Hematopoietic multipotent progenitor cell treated with erythropoietin and hydrocortisone succinate and interleukin-3 and kit ligand, for 15 days (in vitro differentiated cells): Measurements from ENCODE around the gene SYT14.
"Not testable (repeated sequence)": the region's sequence is repeated elsewhere in the genome, so short reads cannot be mapped to it uniquely, and the experiment has no call there.

Source experiments
- DNase-seq: peaks from one replicate; pipeline ENCODE4 v3.0.0-alpha.2; 2015; ENCODE audit warnings: low spot score

Gene SYT14

DNA sequence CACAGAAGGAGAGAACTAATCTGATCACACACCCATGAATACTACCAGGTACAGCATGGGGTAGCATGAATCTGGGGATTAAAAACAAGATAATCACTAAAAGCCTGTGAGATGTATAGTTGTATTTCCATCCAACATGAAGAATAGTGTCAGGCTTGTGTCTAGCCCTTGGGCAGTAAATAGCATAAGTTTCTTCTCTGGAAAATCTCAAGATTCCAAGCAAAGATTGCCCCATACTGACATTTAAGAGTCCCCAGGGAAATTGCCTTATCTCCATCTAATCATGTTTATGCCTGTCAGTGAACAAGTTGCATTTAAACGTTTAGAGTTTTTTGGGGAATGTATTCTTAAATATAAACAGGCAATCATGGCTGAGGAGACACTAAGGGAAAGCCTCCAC, 185.4 kb downstream of the SYT14 start:
- no peak for DNase-seq

DNA sequence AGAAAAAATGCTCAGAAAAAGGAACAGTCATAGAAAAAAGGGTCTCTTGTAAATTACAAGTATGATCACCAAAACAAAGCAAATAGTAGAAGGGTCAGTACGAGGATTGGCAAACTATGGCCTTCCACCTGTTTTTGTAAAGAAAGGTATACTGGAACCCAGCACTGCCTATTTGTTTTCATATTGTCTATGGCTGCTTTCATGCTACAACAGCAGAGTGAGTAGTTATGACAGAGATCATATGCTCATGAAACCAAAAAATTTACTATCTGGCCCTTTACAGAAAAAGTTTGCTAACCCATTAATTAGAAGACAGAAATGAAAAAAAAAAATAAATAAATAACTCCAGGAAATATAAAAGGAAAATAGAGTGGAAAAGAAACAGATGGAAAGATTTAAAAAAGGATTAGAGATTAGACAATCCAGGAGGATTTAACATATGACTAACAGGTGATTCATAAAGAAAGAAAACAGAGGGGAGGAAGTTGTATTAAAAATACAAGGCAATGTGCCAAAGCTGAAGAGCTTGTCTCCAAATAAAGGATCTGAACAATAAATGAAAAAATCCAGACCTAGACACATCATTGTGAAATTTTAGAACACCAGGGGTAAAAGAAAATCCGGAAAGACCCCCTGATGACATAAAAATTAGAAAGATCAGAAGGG, 186.0 kb downstream of the SYT14 start:
- DNase-seq, result no peak

DNA sequence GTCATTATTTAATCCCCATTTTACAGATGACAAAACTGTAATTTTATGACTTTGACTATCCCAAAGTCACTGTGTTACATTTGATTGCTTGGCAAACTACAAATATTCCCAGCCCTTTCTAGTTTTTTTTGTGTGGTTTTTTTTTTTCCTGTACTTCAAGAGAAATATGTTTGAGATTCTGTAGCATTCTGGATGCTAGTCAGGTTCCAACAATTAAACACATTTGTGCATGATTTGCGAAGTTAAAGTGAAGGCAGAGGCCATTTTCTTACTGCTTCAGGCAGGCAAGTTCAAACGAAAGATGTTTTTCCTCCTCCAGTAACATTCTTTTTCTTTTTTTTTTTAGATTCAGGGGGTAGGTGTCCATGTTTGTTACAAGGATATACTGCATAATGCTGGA, 186.7 kb downstream of the SYT14 start:
- no peak for DNase-seq

DNA sequence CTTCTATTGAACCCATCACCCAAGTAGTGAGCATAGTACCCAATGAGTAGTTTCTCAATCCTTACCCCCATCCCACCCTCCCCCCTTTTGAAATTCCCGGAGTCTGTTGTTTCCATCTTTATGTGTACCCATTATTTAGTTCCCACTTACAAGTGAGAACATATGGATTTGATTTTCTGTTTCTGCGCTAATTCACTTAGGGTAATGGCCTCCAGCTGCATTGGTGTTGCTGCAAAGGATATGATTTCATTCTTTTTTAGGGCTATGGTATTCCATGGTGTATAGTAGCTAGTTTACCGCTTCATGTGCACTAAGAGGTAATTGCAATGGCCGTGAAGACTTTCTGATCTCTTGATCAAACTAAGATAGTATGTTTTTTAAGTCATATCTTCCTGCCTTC, 187.1 kb downstream of the SYT14 start:
- no peak for DNase-seq

DNA sequence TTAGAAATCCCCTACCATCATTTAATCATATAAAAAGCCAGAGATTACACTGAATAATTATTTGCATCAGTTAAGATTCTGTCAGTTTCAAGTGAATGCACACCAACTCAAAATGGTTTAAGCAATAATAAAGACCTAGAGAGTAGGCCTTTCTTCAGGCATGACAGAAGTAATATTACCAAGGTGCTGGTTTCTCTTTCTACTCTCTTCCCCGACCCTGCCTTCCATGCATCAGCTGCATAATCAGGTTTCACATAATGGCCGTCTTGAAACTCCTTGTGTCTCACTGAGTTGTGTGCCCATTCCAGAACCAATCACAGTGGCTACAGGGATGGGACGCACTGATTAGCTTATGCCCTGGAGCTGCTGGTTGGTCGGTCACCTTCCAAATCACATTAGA, 191.1 kb downstream of the SYT14 start:
- no peak for DNase-seq

DNA sequence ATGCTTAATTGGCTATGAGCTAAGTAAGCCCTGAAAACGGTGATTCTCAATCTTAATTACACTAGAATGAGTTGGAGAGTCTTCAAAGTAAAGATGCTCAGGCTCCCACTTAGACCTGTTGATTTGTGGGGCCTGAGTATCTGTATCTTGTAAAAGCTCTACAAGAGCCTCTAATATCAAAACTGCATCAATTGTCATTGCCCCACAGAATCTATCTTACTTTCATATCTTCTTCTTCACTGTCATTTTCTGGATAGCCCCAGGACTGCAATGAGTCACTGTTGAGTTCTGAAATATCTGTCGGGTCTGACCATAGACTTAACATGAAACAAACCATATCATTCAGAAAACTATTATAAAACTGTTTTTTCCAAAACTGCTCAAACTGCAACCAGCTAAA, 191.7 kb downstream of the SYT14 start:
- no peak for DNase-seq

DNA sequence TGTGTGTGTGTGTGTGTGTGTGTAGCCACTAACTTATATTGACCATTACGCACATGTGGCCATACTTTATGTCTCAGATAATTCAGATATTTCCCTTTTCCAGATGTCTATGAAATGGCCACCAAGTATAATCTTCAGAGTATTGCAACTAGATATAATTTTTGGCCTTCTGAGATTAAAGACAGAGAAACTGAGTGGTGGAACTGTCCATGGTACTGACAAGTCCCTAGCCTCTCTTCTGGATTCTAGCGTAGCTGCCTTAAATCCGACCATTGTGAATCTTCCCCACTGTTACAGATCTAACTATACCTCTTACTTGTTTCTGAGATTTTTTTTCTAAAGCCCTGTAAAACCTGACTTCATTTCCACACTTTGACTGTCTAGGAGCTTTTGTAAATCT, 194.6 kb downstream of the SYT14 start:
- DNase-seq, result no peak

DNA sequence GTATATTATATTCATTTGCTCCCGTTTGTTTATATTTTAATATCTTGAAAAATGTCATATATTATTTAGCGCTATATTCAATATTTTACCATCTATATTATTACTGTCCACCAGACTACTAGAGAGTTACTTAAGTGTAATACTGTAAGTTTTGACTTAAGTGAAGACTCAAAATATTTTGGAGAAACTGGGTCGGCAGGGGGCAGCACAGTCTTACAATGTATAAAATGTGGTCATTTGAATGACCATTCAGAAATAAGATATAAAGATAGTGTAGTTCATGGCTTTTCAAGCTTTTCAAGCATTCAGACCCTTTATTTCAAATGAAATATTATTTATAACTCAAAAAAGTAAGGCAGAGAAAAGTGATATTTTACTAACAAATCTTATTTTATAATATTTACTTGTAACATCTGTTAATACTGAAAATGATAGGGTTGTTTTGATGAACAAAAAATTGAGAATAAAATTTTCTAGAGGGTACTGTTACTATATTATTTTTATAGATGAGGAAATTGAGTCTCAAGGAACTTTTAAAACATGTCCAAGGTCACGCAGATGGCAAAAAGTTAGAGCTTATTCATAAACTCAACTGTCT, 205.5 kb downstream of the SYT14 start:
- peak; percentile 19 for DNase-seq

DNA sequence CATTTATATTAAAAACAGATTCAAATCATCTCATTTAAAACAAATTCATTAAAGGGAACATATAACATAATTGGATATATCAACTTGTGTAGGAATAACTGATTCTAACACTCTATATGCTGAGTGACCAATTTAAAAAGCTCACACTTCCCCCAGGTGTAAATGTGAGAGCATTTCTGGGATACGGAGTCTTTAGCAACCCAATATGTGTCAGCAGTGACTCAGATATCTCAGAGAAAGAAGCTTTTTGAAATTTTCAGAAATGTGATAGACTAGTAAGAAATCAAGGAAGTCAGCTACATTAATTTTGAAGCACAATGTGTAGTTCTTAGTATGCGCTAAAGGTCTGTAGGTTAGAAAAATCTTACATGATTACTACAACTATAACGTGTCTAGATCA, 206.7 kb downstream of the SYT14 start:
- no peak for DNase-seq

DNA sequence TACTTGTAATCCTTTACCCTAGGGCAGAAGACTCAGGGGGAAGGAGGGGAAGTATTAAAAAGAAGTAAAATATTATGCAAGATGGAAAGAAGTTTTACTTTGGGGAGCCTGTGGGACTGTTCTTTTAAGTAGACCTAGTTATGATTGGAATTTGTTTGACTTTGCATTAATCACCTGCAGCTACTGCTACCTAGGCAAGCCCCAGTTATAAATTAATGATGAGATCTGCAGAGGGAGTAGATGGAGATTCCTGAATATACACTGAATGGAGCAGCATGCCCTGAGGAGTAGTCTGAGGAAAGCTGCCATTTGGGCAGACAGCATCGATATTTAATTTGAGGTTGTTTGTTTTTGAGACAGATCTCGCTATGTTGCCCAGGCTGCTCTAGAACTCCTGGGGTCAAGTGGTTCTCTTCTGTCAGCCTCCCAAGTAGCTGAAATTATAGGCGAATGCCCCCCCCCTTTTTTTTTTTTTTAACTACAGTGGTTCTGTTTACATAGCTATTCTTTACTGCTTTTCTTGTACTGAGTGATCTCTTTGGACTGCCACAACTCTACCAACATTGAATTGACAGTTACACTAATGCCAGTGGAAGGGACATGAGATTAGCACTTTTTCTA, 213.1 kb downstream of the SYT14 start:
- no peak for DNase-seq

DNA sequence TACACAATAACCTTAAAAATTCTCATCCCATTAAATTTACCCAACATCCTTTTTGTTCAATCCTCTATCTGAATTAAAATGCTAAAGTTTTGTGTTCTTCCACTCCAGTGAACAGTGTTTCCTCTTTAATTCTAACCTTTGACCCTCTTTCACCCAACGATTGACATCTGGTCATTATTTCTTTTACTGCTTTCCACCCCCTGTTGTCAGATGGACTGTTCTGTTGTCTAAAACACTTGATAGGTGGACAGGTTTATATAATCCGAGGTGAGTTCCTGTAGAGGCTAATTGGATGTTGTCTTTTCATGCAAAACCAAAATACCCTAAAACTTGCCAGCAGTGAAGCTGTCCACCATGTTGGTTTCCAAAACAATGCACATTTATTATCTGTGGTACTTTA, 221.2 kb downstream of the SYT14 start:
- DNase-seq, result no peak

DNA sequence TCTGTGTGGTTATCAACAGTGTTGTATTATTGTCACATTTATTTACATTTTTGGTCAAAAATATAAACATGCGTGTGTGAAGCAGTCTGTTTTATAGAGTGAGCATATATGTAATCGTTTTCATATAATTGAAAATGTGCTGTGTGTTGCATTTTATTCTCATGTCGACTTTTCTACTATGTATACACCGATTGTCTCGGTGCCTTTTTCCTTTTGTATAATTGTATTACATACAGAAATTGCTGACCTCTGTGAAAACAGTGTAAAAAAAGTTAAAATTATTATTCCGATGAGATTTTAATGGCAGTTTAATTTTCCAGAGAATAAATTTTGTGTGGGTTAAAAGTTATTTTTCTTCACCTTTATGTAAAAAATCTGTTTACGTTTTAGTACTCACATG, 232.2 kb downstream of the SYT14 start:
- DNase-seq, result no peak

DNA sequence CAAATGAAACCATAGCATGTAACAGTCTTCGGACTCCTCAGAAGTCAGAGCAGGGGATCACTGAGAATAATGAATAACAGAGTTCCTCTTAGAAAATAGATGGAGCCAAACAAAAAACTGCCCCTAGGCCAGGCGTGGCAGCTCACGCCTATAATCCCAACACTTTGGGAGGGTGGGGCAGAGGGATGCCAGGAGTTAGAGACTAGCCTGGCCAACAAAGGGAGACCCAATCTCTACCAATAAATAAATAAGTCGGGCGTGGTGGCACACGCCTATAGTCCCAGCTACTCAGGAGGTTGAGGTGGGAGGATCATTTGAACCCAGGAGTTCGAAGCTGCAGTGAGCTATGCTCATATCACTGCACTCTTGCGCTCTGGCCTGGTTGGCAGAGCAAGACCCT, 236.1 kb downstream of the SYT14 start:
- DNase-seq, result no peak

DNA sequence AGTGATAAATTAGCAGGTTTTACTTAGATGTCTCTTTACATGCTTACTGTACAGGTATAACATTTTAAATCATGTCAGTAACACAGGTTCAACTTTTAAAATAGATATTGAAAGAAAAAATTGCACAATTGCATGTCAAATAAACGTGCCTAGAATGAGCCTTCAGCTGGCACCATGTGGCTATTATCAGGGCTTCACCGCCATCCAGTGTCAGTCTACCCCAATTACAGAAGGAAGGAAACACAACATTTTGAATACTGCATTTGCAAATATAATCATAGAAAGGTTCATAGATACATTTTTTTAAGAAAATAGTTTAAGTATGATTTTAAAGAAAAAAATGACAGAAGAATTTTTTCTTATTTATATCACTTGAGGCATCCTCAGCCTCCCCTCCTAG, 247.0 kb downstream of the SYT14 start:
- DNase-seq, result no peak

DNA sequence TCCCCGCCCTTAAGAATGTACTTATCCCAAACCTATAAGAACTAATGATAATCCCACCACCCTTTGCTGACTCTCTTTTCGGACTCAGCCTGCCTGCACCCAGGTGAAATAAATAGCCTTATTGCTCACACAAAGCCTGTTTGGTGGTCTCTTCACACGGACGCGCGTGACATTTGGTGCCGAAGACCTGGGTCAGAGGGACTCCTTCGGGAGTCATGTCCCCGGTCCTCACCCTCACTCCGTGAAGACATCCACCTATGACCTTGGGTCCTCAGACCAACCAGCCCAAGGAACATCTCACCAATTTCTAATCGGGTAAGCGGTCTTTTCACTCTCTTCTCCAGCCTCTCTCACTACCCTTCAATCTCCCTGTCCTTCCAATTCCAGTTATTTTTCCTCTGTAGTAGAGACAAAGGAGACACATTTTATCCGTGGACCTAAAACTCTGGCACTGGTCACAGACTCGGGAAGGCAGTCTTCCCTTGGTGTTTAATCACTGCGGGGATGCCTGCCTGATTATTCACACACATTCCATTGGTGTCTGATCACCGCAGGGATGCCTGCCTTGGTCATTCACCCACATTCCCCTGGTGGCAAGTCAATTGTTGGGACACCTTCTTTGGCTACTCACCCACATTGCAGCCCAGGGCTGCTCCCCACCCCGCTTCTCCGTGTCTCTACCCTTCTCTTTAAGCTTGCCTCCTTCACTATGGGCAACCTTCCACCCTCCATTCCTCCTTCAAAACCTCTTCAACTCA, 250.0 kb downstream of the SYT14 start:
- DNase-seq, result not testable (repeated sequence)

DNA sequence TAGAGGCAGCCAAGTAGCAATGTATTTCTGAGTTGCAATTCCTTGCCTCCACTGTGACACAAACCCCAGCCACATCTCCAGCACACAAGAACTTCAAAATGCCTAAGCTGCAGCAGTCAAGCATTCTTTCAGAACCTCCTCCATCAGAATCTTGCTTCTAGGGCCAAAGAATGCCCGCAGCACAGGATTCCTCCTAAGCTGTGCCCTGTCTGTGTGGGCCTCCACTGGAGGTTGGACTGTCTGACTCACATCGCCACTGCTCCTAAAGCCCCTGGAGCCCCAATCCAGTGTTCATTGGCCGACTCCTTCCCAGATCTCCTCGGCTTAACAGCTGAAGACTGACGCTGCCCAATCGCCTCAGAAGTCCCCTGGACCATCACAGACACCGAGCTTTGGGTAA, 251.4 kb downstream of the SYT14 start:
- DNase-seq, result no peak

DNA sequence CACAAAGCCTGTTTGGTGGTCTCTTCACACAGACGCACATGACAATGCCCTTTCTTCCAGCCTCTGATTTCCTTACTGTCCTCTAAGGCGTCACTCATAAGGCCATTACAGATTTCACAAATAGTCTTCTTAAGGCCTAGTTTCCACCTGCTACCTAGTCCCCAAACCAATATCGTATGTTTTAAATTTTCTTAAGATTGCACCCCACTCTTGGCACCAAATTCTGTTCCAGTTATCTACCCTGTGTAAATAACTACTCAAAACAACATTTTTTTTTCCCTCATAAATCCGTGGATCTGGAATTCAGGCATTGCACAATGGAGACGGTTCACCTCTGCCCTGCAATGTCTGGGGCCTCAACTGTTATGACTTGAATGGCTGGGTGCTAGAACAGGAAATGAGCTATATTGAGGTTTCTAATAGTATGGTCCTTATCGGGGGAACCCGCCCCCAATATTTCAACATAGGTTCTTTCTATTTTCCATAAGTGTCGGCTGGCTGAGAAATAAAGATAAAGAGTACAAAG, 257.7 kb downstream of the SYT14 start:
- no peak for DNase-seq

DNA sequence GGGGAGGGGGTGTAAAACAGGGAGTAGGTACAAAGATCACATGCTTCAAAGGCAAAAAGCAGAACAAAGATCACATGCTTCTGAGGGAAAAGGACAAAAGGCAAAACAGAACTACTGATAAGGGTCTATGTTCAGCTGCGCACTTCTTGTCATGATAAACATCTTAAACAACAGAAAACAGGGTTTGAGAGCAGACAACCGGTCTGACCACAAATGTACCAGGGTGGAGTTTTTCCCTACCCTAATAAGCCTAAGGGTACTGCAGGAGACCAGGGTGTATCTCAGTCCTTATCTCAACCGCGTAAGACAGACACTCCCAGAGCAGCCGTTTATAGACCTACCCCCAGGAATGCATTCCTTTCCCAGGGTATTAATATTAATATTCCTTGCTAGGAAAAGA, 258.2 kb downstream of the SYT14 start:
- DNase-seq, result not testable (repeated sequence)

DNA sequence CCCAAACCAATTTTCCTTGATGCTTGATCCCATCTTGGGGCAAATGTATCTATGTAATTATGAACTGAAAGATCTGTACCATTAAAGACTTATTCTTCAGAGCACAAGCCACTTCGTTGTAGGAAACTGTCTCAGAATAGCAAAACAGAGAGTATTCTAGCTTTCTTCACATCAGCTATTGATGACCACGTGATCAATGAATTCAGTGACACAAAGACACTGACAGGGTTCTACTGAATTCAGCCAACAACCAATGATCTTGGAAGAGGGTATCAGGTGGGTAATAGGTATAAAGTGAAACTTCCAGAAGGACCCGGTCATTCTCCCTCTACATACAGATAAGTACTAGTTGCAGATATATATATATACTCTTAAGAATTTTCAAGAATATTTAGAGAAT, 260.8 kb downstream of the SYT14 start:
- no peak for DNase-seq

DNA sequence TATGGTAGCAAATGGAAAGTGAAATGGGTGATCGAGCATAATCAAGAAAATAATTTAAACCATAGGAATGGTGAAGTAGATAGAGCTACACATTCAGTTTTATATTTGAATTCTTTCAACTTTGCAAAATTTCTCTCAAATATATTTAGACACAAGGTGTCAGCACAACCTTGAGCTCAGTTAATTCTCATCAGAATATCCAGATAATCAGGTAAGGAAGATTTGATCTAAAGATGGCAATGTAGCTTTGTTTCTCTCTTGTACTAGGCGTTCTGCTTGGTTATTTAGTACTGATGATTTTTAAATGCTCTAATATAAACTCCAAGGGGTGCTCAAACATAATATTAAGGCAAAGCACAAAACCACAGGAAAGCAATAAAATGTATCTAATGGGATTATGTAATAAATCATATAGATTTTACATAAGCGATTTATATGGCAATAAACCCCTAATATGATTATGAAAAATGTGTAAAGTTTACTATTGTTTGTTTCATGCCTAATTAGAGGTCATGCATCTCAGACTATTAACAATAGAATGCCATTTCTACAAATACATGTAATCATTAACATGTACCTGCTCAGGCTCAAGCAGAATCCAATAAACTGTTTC, 262.2 kb downstream of the SYT14 start:
- no peak for DNase-seq

DNA sequence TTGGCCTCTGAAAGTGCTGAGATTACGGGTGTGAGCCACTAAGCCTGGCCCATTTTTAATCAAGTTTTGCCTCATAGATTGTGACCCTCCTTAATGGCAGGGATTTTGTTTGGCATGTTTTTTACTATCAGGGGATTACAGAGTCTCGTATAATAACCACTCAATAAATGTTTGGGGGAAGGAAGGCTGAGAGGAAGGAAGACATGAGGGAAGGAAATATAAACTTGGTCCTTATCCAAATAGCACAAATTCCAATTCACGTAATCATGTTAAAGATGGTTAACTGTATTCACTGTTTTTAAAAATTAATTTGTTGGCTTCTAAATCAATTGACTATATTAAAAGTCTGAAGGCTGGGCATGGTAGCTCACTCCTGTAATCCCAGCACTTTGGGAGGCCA, 263.7 kb downstream of the SYT14 start:
- no peak for DNase-seq
